GDM1 (cell line): ENCODE data around the gene CIDEC.
A peak's percentile ranks its signal among the peaks of the same experiment; 100 is the strongest.

Experiments
- DNase-seq: peaks from one replicate; lab custom pipeline; 2025; lab: John Stamatoyannopoulos, UW

CIDEC gene

DNA sequence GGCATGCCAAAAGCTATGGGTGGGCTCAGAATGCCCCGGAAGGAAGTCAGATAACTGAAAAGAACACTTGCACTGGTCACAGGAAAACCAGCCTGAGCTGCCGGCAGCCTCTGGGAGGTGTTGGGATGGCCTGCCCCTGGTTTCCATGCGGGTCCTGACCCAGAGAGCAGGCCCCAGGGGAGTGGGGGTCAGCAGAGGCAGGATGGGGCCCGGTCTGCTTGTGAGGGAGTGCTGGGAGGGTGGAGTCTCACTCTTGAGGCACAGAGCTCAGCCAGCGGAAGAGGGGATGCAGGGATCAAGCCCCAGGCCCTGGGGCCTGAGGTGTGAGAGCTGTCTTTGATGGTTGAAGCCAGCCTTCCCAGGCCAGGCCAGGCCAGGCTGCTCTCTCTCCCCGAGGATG is 33.8 kb downstream of the CIDEC start:
- DNase-seq = no peak

DNA sequence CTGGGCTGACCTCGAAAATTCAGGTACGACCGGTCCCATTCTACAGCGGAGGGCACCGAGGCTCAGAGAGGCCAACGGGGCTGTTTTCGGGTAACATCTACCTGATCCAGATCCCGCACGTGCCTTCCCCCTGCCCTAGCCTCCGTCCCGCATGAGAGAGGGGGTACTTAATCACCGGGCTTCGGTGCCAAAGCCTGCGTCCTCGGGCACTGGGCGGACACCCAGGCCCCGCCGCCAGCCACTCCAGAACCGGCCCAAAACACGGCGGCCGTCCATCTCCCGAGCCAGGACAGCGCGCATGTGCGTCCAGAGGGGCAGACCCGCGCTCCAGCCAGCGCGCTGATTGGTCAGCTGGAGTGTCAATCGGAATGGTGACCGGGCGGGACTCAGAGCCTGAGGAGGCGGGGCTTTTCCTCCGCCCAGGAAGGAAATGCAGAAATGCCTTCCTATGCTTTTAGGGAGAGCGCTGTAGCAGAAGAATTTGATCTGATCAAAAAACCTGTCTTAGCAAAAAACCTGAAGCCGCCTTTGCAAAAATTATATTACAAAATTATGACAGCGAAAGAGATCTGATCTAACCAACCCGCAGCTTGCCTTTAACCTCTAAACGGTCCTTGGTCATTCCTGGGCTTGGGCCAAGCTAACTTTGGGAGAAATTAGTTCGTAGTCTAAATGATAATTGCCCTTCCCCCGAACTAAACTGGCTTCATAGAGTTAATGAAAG is 36.2 kb downstream of the CIDEC start, which contains the start of gene RPUSD3:
Gene RPUSD3, minus strand, starts transcription at position 294 of the 724 bp plus-strand sequence. Its CDS starts 18 bp downstream, at position 276.
- peak; percentile 89 for DNase-seq

DNA sequence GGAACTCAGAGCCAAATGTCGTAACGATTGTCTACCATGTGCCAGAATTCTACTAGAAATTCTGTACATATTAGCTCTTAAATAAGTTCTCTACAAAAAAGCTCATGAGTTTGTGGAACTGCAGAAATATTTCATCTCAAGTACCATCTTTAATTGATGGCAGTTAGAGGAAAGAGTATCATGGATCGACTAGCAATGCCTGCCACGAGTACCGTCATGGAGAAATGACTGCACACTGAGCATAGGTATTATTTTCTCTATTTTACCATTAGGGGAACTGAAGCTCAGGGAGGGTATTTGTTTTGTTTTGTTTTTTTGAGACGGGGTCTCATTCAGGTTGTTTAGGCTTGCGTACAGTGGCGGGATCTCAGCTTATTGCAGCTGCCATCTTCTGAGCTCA is 39.0 kb downstream of the CIDEC start:
- no peak for DNase-seq

DNA sequence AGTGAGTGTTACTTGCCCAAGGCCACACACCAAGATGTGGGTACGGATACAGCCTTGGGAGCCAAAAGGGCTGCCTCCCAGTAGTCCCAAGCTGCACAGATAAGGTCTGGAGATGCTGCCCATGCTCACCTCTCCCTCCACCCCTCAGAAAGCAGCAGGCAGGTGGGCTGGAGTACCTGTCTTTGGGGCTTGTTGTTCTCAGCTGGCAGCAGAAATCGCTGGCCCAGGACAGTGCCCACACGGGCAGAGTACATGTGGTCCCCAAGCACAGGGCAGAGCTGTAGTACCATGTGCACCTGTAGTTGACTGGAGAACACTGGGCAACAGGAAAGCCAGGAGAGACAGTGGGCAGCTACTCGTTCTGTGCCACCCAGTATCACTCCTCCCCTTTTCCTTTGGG is 41.2 kb downstream of the CIDEC start:
- DNase-seq = no peak

DNA sequence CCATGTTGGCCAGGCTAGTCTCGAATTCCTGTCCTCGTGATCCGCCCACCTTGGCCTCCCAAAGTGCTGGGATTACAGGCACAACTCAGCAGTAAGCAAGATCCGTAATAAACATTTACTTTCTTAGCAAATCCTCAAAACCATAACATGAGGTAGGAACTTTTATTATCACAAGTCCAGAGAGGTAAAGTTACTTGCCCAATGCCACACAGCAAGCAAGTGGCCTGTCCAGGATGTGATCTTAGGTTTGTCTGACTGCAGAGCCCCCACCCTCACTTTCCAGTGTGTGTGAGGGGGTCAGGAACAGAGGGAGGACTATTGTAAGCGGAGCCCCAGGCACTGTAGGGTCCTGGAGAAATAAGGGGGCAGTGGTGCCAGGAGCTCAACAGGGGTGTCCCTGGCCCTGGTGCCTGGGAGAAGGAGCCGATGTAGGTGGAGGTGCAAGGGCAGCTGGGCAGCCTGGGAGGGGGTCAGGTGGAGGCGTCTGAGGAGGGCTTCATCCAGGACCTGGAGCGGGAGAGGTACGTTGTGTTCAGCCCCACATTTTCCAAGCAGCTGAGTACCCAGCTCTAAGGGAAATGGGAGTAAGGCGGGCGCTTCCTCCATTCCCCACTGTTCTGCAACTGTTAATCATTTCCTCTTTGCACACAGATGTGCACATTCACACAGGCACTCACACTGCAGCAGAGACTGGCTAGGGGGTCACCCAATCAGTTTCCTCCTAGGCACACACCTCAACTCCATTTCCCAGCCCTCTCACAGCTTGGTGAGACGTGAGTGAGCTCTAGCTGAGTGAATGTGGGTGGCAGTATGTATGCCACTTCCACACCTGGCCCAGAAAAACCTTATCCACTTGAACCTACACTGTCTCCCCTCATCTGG is 42.1 kb downstream of the CIDEC start:
- DNase-seq = peak; percentile 44

DNA sequence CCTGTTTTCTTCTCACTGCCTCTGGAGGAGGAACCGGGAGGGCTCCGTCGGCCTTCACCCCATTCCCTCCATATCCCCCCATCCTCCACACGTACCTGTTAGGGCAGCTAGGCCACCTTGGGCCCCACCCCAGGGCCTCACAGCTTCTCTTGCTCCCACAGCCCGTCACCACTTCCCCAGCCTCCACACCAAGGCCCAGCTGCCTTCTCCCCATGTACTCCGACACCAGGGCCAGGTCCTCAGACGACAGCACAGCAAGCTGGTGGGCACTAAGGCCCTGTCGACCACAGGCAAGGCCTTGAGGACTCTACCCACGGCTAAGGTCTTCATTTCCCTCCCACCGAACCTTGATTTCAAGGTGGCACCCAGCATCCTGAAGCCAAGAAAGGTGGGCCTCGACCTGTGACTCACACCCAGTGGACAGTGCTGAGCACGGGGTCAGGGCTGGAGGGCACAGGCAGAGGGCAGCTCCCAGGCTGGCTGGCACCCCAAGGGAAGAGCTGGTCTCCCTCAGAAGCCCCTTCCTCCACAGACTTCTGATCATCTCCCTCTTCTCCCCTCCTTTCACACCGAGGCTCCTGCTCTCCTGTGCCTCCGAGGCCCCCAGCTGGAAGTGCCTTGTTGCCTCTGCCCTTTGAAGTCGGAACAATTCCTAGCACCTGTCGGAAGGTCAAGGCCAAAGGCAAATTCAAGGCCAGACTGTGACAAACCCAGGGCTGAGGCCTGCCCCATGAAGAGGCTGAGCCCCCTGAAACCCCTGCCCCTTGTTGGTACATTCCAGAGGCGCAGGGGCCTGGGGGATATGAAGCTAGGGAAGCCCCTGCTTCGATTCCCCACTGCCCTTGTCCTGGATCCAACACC is 45.3 kb downstream of the CIDEC start:
- DNase-seq = no peak

DNA sequence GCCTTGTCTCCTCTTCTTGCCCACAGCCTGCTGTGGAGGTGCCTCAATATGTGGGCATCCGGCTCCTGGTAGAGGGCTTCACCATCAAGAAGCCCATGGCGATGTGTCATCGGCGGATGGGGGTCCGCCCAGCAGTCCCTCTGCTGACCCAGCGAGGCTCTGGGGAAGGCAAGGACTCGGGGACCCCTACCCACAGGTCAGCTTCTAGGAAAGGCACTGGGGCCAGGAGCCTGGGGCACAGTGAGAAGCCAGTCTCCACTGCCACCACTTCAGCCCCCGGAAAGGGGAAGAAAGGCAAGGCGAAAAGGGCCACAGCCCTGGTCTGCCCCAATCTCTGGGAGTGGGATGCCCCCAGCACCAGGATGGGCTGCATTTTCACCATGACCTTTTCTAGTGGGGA is 47.0 kb downstream of the CIDEC start:
- no peak for DNase-seq

DNA sequence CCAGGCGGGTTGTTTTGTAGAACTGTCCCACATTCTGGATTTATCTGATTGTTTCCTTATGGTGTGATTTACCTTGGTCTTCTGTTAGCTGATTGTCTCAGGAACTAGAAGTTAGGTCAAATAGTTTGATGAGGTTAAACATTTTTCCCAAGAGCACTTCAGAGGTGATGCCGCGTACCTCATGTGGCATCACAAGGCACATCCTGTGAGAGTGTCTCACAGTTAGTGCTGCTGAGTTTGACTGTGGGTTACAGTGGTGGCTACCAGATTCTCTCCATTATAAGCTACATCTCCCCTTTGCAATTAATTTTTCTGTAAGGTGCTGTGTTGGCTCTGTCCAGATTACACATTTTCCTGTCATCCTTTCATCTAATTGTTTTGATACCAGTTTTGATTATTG is 48.8 kb downstream of the CIDEC start:
- no peak for DNase-seq

DNA sequence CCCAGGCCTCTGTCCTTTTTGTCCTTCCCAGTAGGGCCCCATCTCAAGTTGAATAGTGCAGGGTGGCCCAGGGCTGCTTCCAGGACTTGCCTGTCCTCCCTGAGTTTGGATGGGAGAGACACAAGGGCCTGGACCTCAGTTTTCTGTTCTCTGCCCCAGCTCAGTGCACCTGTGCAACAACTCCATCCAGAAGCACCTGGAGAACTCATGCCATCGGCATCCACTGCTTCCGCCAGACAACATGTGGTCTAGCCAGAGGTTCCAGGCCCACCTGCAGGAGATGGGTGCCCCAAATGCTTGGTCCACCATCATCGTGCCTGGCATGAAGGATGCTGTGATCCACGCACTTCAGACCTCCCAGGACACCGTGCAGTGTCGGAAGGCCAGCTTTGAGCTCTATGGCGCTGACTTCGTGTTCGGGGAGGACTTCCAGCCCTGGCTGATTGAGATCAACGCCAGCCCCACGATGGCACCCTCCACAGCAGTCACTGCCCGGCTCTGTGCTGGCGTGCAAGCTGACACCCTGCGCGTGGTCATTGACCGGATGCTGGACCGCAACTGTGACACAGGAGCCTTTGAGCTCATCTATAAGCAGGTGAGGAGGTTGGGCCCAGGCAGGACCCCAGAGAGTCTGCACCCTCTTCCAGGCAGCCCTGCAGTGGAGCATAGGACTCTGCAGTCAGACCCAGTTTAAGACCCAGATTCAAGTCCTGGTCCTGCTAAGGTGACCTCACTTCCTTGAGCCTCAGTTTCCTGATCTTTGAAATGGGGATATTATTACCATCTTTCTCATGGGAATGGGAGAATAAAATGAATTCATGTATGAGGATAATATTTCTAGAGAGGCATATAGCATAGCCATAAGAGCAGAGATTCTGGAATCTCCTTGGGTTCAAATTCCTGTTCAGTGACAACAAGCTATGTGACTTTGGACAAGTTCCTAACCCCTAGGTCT is 51.0 kb downstream of the CIDEC start:
- DNase-seq = no peak

DNA sequence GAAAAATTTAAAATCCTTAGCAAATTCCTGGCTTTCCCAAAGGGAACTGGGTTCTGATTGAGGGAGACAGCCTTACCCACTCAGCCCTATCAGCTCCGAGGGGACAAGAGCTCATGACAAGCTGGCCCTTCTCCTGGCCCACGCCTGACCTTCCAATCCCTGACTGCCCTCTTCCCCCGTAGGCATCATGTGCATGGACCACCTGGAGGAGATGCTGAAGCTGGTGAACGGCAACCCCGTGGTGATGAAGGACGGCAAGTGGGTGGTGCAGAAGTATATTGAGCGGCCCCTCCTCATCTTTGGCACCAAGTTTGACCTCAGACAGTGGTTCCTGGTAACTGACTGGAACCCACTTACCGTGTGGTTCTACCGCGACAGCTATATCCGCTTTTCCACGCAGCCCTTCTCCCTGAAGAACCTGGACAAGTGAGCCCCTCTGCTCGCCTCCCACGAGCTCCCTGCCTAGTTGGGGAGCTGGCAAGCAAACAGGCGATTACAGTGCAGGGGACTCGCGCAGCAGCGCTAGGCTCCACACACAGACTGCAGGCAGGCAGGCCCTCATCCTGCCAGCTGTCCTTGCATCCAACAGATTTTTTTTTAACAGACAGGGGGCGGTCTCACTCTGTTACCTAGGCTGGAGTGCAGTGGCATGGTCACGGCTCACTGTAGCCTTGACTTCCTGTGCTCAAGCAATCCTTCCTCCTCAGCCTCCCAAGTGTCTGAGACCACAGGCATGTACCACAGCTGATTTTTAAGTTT is 53.1 kb downstream of the CIDEC start:
- peak; percentile 8 for DNase-seq

DNA sequence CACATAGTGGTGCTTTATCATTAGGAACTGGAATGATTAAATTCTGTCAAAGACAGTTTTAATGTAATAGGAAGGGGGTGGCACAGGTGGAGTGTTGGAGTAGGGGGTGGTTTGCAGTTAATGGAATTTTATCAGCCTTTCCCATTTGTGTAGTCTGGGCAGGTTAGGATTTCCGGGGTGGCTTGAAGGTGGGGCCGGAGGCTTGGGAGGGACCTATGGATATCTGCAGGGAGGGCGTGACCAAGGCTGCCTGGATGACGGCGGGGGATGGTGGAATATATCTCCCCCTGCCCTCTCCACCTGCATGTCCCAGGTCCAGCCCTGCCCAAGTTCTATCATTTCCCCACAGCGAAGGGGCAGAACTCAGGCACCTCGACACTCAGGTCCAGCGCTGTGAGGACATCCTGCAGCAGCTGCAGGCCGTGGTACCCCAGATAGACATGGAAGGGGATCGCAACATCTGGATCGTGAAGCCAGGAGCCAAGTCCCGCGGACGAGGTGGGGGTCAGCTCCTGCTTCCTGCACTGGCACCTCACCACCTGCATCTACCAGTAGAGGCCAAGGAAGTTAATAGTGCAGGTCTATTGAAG is 54.5 kb downstream of the CIDEC start:
- DNase-seq = no peak

DNA sequence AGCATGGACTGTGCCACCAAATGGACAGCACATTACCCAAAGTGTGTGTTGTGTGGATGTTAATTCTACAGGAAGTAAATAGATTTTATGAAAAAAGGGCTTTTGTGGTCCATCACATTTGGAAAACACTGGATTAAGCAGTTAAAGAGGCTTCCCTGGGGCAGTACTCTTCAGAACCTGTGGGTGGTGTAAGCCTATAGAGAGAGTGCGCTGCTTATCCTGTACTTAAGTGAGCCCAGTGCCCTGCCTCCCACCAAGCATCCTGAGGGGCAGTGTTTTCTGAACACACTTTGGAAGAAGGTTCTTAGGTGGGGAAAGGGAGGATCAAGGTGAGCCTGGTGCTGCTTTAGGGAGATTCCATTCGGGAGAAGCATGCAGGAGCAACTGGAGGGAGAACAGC is 59.1 kb downstream of the CIDEC start:
- no peak for DNase-seq

DNA sequence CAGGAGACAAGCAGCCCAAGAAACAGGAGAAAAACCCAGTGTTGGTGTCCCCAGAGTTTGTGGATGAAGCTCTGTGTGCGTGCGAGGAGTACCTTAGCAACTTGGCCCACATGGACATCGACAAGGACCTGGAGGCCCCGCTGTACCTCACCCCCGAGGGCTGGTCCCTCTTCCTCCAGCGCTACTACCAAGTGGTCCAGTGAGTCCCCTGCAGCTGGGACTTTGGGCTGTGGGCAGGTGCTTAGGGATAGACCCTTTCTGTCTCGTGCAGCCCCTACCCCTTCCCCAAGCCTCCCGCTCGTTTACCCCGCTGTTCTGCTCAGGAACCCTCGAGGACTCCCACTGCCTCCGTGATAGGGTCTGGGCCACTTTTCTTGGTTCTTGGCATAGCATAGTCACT is 59.5 kb downstream of the CIDEC start:
- no peak for DNase-seq

DNA sequence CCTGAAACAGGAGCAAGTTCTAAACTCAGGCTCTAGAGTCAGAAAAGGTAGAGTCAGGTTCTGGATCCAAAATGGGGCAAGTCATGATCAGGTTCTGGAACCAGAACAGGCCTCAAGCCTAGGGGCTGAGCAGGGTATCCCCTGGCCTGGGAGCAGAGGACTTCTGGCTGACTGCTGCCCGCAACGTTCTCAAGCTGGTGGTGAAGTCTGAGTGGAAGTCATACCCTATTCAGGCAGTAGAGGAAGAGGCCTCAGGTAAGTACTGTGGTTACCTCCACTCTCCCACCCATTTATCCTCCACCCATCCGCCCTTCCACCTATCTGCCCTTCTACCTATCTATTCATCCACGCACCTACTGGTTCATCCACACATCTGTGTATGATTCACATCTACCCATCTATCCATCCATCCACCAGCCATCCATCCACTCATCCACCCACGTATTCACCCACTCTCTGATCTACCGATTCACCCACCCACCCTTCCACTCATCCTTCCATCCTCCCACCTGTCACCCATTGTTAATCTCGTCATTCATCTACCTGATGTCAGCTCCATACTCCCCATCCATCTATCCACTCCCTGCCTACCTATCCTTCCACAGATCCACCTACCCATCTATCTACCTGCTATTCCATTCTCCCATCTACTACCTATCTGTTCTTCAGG is 61.3 kb downstream of the CIDEC start:
- no peak for DNase-seq

DNA sequence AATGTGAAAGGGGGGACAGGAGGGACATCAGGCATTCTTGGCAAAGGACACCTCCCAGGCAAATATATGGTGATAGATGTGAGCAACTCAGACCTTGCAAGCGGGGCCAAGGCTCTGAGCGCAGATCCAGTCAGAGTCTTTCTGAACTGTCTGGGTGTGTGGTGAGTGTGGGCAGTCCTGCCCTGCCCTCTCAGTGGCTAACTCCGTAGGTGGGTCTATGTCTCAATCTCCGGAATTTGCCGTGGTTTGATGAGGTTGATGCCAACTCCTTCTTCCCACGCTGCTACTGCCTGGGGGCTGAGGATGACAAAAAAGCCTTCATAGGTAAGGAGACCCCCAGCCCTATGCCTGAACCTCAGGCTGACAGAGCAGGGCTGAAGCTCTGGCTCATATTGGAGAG is 62.6 kb downstream of the CIDEC start:
- DNase-seq = no peak
